Astrocyte (in vitro differentiated cells and primary cell): Measurements from ENCODE around the gene MYRIP. TPM values are rescaled to one million over a fixed set of nuclear protein-coding genes. Genes with fewer than 3 reads are reported as not detected.

ENCODE experiments used
- DNase-seq: peaks from one replicate; pipeline ENCODE4 v3.0.0-alpha.2; 2010; ENCODE audit warnings: low read depth
- FAIRE-seq: peaks from 2 replicates; lab custom pipeline; 2011; peaks lifted over from hg19 to GRCh38; lab: Jason Lieb, UNC
- H2AFZ ChIP-seq: 2 replicates; pipeline ENCODE4 v1.6.0; 2012; ENCODE audit warnings: low read depth, low read length, inconsistent platforms
- H3K27ac ChIP-seq: 2 replicates; pipeline ENCODE4 v1.5.1; 2011; ENCODE audit warnings: low read depth, low read length, inconsistent platforms
- H3K27me3 ChIP-seq: 2 replicates; pipeline ENCODE4 v1.6.0; 2011; ENCODE audit warnings: low read length, inconsistent platforms; ENCODE audit not compliant: insufficient read depth
- H3K36me3 ChIP-seq: 2 replicates; pipeline ENCODE4 v1.5.1; 2011; ENCODE audit warnings: low read length, inconsistent platforms; ENCODE audit not compliant: insufficient read depth
- H3K4me1 ChIP-seq: 2 replicates; pipeline ENCODE4 v1.5.1; 2011; ENCODE audit warnings: low read length, inconsistent platforms; ENCODE audit not compliant: insufficient read depth
- H3K4me2 ChIP-seq: 2 replicates; pipeline ENCODE4 v1.6.0; 2012; ENCODE audit warnings: low read length, inconsistent platforms
- H3K4me3 ChIP-seq: 2 replicates; pipeline ENCODE4 v1.5.1; 2011; ENCODE audit warnings: low read depth, mild to moderate bottlenecking, low read length, inconsistent platforms; ENCODE audit not compliant: insufficient read depth
- H3K79me2 ChIP-seq: 2 replicates; pipeline ENCODE4 v1.6.0; 2012; ENCODE audit warnings: mild to moderate bottlenecking, low read length, inconsistent platforms; ENCODE audit not compliant: insufficient read depth
- H3K9ac ChIP-seq: 2 replicates; pipeline ENCODE4 v1.6.0; 2012; ENCODE audit warnings: mild to moderate bottlenecking, low read length, inconsistent platforms
- H3K9me3 ChIP-seq: 2 replicates; pipeline ENCODE4 v1.5.1; 2012; ENCODE audit warnings: low read depth, mild to moderate bottlenecking, low read length, inconsistent platforms; ENCODE audit not compliant: insufficient read depth
- H4K20me1 ChIP-seq: 2 replicates; pipeline ENCODE4 v1.6.0; 2012; ENCODE audit warnings: low read length, inconsistent platforms; ENCODE audit not compliant: insufficient read depth
- H3K27ac Mint-ChIP-seq: one replicate; pipeline ENCODE4 v1.8.0; 2021; ENCODE audit warnings: mild to moderate bottlenecking, mixed read lengths; ENCODE audit not compliant: unreplicated experiment
- H3K27me3 Mint-ChIP-seq: one replicate; pipeline ENCODE4 v1.8.0; 2021; ENCODE audit warnings: low read depth, mixed read lengths; ENCODE audit not compliant: unreplicated experiment
- H3K36me3 Mint-ChIP-seq: one replicate; pipeline ENCODE4 v1.8.0; 2021; ENCODE audit warnings: low read depth, mixed read lengths; ENCODE audit not compliant: unreplicated experiment
- H3K4me1 Mint-ChIP-seq: one replicate; pipeline ENCODE4 v1.8.0; 2021; ENCODE audit warnings: low read depth, mixed read lengths; ENCODE audit not compliant: unreplicated experiment
- H3K4me3 Mint-ChIP-seq: one replicate; pipeline ENCODE4 v1.8.0; 2021; ENCODE audit warnings: mild to moderate bottlenecking, moderate library complexity, mixed read lengths; ENCODE audit not compliant: unreplicated experiment
- H3K9me3 Mint-ChIP-seq: one replicate; pipeline ENCODE4 v1.8.0; 2021; ENCODE audit warnings: mild to moderate bottlenecking, mixed read lengths; ENCODE audit not compliant: unreplicated experiment
- EZH2 ChIP-seq: IDR thresholded peaks from 2 replicates; pipeline ENCODE4 v1.6.1; 2012; ENCODE audit warnings: mild to moderate bottlenecking, low read length, inconsistent platforms; ENCODE audit not compliant: insufficient read depth
- total RNA-seq: library from RNA; stranded (reverse); gene quantifications from 2 replicates; pipeline ENCODE4 v1.2.1, GENCODE V29; 2021
- TF ChIP-seq, protein P1 (sequence below): IDR thresholded peaks from 2 replicates; pipeline ENCODE4 v1.5.1; 2011; ENCODE audit warnings: low read depth, mild to moderate bottlenecking, inconsistent platforms, low read length, moderate library complexity; ENCODE audit not compliant: insufficient read depth

Gene MYRIP
- total RNA-seq, 1 donor from 2014 or later, result 0.07 TPM

DNA sequence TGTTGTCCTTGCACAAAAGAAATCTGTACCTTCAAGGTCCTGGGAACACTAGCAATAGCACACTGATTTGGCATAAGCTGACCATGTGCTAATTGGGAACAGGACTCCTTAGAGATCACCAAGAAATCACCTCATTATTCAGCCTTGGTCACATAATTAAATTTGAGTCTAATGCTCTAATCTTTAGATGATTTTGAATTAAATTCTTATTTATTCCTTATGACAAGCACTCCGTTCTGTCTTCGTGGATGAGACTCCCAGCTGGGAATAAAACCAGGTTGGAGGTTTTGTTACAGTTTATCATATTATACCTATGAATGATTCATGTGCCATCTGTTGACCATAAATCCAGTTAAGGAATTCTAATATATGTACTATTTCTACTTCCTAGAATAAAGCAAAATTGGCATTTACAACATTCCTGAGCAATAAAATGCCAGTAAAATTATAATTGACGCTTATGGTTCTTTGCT, 162.2 kb downstream of the MYRIP start:
- no peaks in the 10 kb centered on the region for H4K20me1 ChIP-seq
- Mint-ChIP-seq H3K27ac (no peak overlapping the region), H3K36me3 (no peaks in the 10 kb centered on the region), H3K9me3 (peaks cover 9% of the 10 kb centered on the region), H3K4me1 (no peaks in the 10 kb centered on the region), H3K27me3 (peaks cover 2% of the 10 kb centered on the region), H3K4me3 (no peak overlapping the region)
- H3K4me3 ChIP-seq, result no peak overlapping the region
- TF ChIP-seq, protein P1, sequence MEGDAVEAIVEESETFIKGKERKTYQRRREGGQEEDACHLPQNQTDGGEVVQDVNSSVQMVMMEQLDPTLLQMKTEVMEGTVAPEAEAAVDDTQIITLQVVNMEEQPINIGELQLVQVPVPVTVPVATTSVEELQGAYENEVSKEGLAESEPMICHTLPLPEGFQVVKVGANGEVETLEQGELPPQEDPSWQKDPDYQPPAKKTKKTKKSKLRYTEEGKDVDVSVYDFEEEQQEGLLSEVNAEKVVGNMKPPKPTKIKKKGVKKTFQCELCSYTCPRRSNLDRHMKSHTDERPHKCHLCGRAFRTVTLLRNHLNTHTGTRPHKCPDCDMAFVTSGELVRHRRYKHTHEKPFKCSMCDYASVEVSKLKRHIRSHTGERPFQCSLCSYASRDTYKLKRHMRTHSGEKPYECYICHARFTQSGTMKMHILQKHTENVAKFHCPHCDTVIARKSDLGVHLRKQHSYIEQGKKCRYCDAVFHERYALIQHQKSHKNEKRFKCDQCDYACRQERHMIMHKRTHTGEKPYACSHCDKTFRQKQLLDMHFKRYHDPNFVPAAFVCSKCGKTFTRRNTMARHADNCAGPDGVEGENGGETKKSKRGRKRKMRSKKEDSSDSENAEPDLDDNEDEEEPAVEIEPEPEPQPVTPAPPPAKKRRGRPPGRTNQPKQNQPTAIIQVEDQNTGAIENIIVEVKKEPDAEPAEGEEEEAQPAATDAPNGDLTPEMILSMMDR, result no peak
- TF ChIP-seq EZH2, result no peak
- H3K36me3 ChIP-seq, result no peaks in the 10 kb centered on the region
- no peaks in the 10 kb centered on the region for H3K79me2 ChIP-seq
- no peak overlapping the region for H3K4me2 ChIP-seq
- no peak overlapping the region for H2AFZ ChIP-seq
- FAIRE-seq (no peak), DNase-seq (no peak)
- H3K4me1 ChIP-seq, result no peaks in the 10 kb centered on the region
- H3K27ac ChIP-seq, result no peak overlapping the region
- no peaks in the 10 kb centered on the region for H3K9me3 ChIP-seq
- no peak overlapping the region for H3K9ac ChIP-seq
- no peaks in the 10 kb centered on the region for H3K27me3 ChIP-seq

DNA sequence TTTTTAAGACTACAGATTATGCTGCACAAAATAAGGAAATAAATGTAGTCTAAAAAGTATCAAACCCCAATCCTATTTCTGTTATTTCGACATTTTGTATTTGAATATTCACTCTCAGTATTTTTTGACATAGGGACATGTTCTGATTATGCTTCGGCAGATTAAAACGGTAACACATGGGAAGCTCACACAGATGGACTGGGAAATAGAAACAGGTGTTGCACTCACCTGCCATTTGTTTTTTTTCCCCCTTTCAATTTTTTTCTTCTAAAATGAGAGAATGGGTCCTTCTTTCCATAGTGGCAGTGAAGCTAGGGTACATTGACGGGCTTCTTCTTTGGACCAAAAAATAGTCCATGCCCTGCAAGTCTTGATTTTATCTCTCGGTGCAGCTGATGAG, 163.1 kb downstream of the MYRIP start:
- Mint-ChIP-seq H3K36me3 (no peaks in the 10 kb centered on the region), H3K9me3 (peaks cover 9% of the 10 kb centered on the region), H3K27me3 (peaks cover 2% of the 10 kb centered on the region), H3K4me1 (no peaks in the 10 kb centered on the region), H3K4me3 (no peak overlapping the region), H3K27ac (no peak overlapping the region)
- no peaks in the 10 kb centered on the region for H3K79me2 ChIP-seq
- no peak overlapping the region for H3K9ac ChIP-seq
- TF ChIP-seq, protein P1, result no peak
- TF ChIP-seq EZH2, result no peak
- no peak overlapping the region for H3K4me3 ChIP-seq
- H2AFZ ChIP-seq, result no peak overlapping the region
- no peaks in the 10 kb centered on the region for H3K9me3 ChIP-seq
- H3K27me3 ChIP-seq, result no peaks in the 10 kb centered on the region
- no peaks in the 10 kb centered on the region for H4K20me1 ChIP-seq
- DNase-seq, result no peak
- no peaks in the 10 kb centered on the region for H3K36me3 ChIP-seq
- no peak for FAIRE-seq
- no peak overlapping the region for H3K4me2 ChIP-seq
- H3K4me1 ChIP-seq, result no peaks in the 10 kb centered on the region
- no peak overlapping the region for H3K27ac ChIP-seq

DNA sequence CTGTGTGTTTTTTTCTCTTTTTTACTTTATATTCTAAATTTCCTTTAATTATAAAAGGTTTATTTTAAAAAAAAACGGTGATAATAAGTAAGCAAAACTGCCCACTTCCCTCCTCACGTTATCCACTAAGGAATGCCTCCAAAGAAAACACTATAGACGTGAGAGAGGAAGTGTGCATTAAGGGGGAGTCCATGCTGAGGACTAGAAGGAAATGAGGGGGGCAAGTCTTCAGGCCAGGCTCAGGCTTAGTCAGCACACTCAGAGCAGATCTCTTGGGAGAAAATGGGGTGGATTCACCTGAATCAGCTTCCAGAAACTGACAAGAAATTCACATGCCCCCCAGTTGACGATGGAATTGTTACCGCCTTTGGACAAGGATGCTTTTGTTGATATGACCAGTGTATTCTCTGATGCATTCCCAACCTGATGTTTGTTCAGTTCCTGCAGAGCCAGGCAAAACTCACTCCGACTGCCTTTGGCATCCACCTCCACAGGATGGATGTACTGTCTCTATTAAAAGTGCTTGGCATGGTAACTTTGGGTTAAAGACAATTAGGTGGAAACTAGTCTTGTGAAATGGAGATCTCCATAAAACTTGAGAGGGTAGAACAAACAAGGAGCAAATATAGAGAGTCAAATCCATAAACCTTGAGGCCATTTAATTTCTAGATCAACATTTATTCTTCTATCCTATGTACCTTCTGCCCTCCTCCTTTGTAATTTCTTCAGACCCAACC, 167.8 kb downstream of the MYRIP start:
- Mint-ChIP-seq H3K27me3 (no peaks in the 10 kb centered on the region), H3K27ac (no peak overlapping the region), H3K9me3 (peaks cover 5% of the 10 kb centered on the region), H3K4me3 (no peak overlapping the region), H3K4me1 (no peaks in the 10 kb centered on the region), H3K36me3 (no peaks in the 10 kb centered on the region)
- Histone ChIP-seq H3K9me3 (no peaks in the 10 kb centered on the region), H3K4me2 (no peak overlapping the region), H3K36me3 (no peaks in the 10 kb centered on the region), H2AFZ (no peak overlapping the region), H3K27ac (no peak overlapping the region), H4K20me1 (no peaks in the 10 kb centered on the region), H3K27me3 (no peaks in the 10 kb centered on the region), H3K4me1 (no peaks in the 10 kb centered on the region), H3K9ac (no peak overlapping the region), H3K4me3 (no peak overlapping the region), H3K79me2 (no peaks in the 10 kb centered on the region)
- DNase-seq, result no peak
- TF ChIP-seq, protein P1, result no peak
- no peak for TF ChIP-seq EZH2
- no peak for FAIRE-seq
